Dedifferentiated amniotic fluid mesenchymal stem cell (primary cell): ENCODE results near the gene FCHSD2.

Source experiments
- DNase-seq: peaks from one replicate; pipeline ENCODE4 v3.0.0-alpha.2; 2016; ENCODE audit errors: extremely low spot score

Gene FCHSD2

GRCh38 chr11:73142128-73142377 is at the start of gene FCHSD2:
TSS of gene FCHSD2 (minus strand) at chr11:73142318. CDS start at chr11:73141877, 441 bp downstream.
- DNase-seq = no peak

GRCh38 chr11:73191151-73191550 is 49.0 kb upstream of the FCHSD2 start:
- no peak for DNase-seq

GRCh38 chr11:73190557-73190885 is 48.4 kb upstream of the FCHSD2 start:
- DNase-seq = no peak

- DNase-seq = no peak
Measured at GRCh38 chr11:73189723-73190556, 47.8 kb upstream of the FCHSD2 start.

GRCh38 chr11:73189315-73189714 is 47.2 kb upstream of the FCHSD2 start:
- DNase-seq = no peak

GRCh38 chr11:73188301-73188700 is 46.2 kb upstream of the FCHSD2 start:
- DNase-seq = no peak

GRCh38 chr11:73187854-73188253 is 45.7 kb upstream of the FCHSD2 start:
- no peak for DNase-seq

- no peak for DNase-seq
Measured at GRCh38 chr11:73186886-73187285, 44.8 kb upstream of the FCHSD2 start.

GRCh38 chr11:73186294-73186850 is 44.3 kb upstream of the FCHSD2 start:
- no peak for DNase-seq

- peak; percentile 62 for DNase-seq
Measured at GRCh38 chr11:73185680-73186293, 43.7 kb upstream of the FCHSD2 start.

GRCh38 chr11:73184953-73185671 is 43.0 kb upstream of the FCHSD2 start:
- peak; percentile 51 for DNase-seq

- no peak for DNase-seq
Measured at GRCh38 chr11:73182824-73183321, 40.8 kb upstream of the FCHSD2 start.

- DNase-seq = no peak
Measured at GRCh38 chr11:73178681-73179080, 36.6 kb upstream of the FCHSD2 start.

GRCh38 chr11:73177778-73178539 is 35.8 kb upstream of the FCHSD2 start:
- peak; percentile 84 for DNase-seq

GRCh38 chr11:73177380-73177777 is 35.3 kb upstream of the FCHSD2 start:
- DNase-seq = no peak

- DNase-seq = no peak
Measured at GRCh38 chr11:73176874-73177155, 34.7 kb upstream of the FCHSD2 start.

- DNase-seq = no peak
Measured at GRCh38 chr11:73176145-73176873, 34.2 kb upstream of the FCHSD2 start.

GRCh38 chr11:73175551-73176144 is 33.5 kb upstream of the FCHSD2 start:
- DNase-seq = no peak

- DNase-seq = no peak
Measured at GRCh38 chr11:73174495-73174791, 32.3 kb upstream of the FCHSD2 start.

- no peak for DNase-seq
Measured at GRCh38 chr11:73173755-73174494, 31.8 kb upstream of the FCHSD2 start.
